Heart left ventricle (tissue), 16 donors: ENCODE results near the gene OGFR. TPM values are rescaled to one million over a fixed set of nuclear protein-coding genes. Genes with fewer than 3 reads are reported as not detected.
A peak's percentile ranks its signal among the peaks of the same experiment; 100 is the strongest.

Experiments used
- ATAC-seq, 4 donors: fragments of 200-7000 bp; cut with Tn5 transposase; one replicate each; pipeline ENCODE4 v1.9.1; 2020 to 2022; ENCODE audit warnings: moderate library complexity in 4 of 4, mild to moderate bottlenecking in 3 of 4, moderate number of reproducible peaks in 1 of 4
- DNase-seq, 5 donors: peaks; one replicate each; pipeline ENCODE4 v3.0.0-alpha.2; 2020
- H3K27ac ChIP-seq, 12 donors: fragments of 200-600 bp; sonication (generic) in 4 of 12; one replicate each; pipeline versions ENCODE4 v1.5.0 to v1.8.0; 2016 to 2022; ENCODE audit warnings: mild to moderate bottlenecking in 2 of 12
- H3K27me3 ChIP-seq, 9 donors: fragments of 200-600 bp; sonication (generic) in 2 of 9; one replicate each; pipeline versions ENCODE4 v1.5.1 to v1.8.0; 2016 to 2022; ENCODE audit warnings: mild to moderate bottlenecking in 3 of 9
- H3K36me3 ChIP-seq, 9 donors: fragments of 200-600 bp; sonication (generic) in 2 of 9; one replicate each; pipeline versions ENCODE4 v1.5.0 to v1.8.0; 2018 to 2022; ENCODE audit warnings: mild to moderate bottlenecking in 2 of 9
- H3K4me1 ChIP-seq, 12 donors: fragments of 200-600 bp; sonication (generic) in 4 of 12; one replicate each; pipeline versions ENCODE4 v1.5.0 to v1.8.0; 2016 to 2022; ENCODE audit warnings: mild to moderate bottlenecking in 3 of 12
- H3K4me3 ChIP-seq, 12 donors: fragments of 200-600 bp; sonication (generic) in 4 of 12; one replicate each; pipeline versions ENCODE4 v1.5.0 to v1.8.0; 2017 to 2022; ENCODE audit warnings: mild to moderate bottlenecking in 9 of 12, moderate library complexity in 4 of 12
- H3K9me3 ChIP-seq, 12 donors: fragments of 200-600 bp; sonication (generic) in 4 of 12; one replicate each; pipeline versions ENCODE4 v1.5.0 to v1.8.0; 2016 to 2022; ENCODE audit warnings: mild to moderate bottlenecking in 1 of 12
- CTCF ChIP-seq, 12 donors: fragments of 200-600 bp; sonication (generic) in 4 of 12; IDR thresholded peaks; one replicate each; pipeline versions ENCODE4 v1.5.0 to v1.8.0; 2018 to 2022; ENCODE audit warnings: antibody characterized with exemption in 12 of 12, mild to moderate bottlenecking in 5 of 12
- POLR2A ChIP-seq, 2 donors: fragments of 450-650 bp; IDR thresholded peaks; one replicate each; pipeline ENCODE4 v1.6.1; 2017; ENCODE audit warnings: antibody characterized with exemption in 2 of 2, mild to moderate bottlenecking in 2 of 2, moderate library complexity in 2 of 2
- WGBS, 4 donors: extraction: QIAGEN DNeasy Blood & Tissue Kit in 2 of 4; methylation state at CpG; one replicate each; pipeline versions ENCODE4 v1.1.5 to v1.1.7; 2013 to 2018; 5-methylcytosine and 5-hydroxymethylcytosine counted together
- intact Hi-C, 10 donors: fragments of 100-400 bp; cut with DNase I; formaldehyde crosslinking; loops; one replicate each; pipeline versions ENCODE4 v1.11.1 to v1.14.2; 2022
- polyA plus RNA-seq, 2 donors: library from polyadenylated mRNA; stranded (reverse); fragments of 200-250 nt; gene quantifications; one replicate each; pipeline ENCODE4 v1.2.3, GENCODE V29; 2013
- total RNA-seq, 9 donors: library from RNA; depleted of rRNA in 2 of 9; stranded (reverse); fragments of >200 nt in 2 of 9; fragmentation: NEBNext Ultra II Directional in 3 of 9; extraction: Animal tissue kit (Norgen Biotek cat#: 25700) in 3 of 9; gene quantifications; one replicate each; pipeline versions ENCODE4 v1.1.0 to v1.2.4, GENCODE V29; 2016 to 2023
- donor health status: ischemic (EF 13 %, LVEDD 7.1; RV severe dilation, severe dysfunction).
- donor health status: healthy with polysubstance abuse.
- donor health status: DM: no; HTN: yes; CAD: no.
- donor health status: DM: no; HTN: no; CAD: no.
- donor health status: ischemic (EF 25% LVEDD 6.9; RV normal size, moderate dysfunction).
- donor health status: ischemic (EF 25% LVEDD 5.7; RV mildly dilated, moderate dysfunction).
- donor health status: healthy.
- donor health status: DM: yes; HTN: yes; CAD: no.
- donor health status: ischemic (EF 35%, LVEDD 5.7; RV mildly dilated, moderate dysfunction).
- donor health status: nonischemic (EF 11% LVEDD 7.7; RV severe dilation, severe dysfunction).
- donor health status: DM: yes; HTN: yes; CAD: no.
- donor health status: PGD.
- donor health status: ischemic (EF 29% LVEDD 5.4; RV normal size, mild dysfunction).
- donor health status: nonischemic (EF 23%, LVEDD 6.1; RV moderate dilation, normal function).

The OGFR gene
- total and polyA plus RNA-seq, 11 donors = 14.9 to 46.9 (median 21.2) TPM

- H3K36me3 ChIP-seq = peaks cover 0 to 54% (median 33%) of the 10 kb centered on the region in 9 donors
- WGBS, 4 donors = 0 to 2% (median 1%) methylated on average over 17 to 58 of the region's 58 CpGs
Measured at GRCh38 chr20:62805155-62805710, 598 bp downstream of the OGFR start.

GRCh38 chr20:62805711-62806382 is 1.2 kb downstream of the OGFR start:
- Histone ChIP-seq H3K4me3 (peak overlapping the region; percentile 75 to 100 (median 96)), H3K27ac (peak overlapping the region in 11 of 12 donors; percentile 80 to 95 (median 91)), H3K9me3 (no peaks in the 10 kb centered on the region), H3K36me3 (peaks cover 4 to 54% (median 35%) of the 10 kb centered on the region in 9 donors), H3K4me1 (peaks cover 0 to 64% (median 40%) of the 10 kb centered on the region in 12 donors), H3K27me3 (no peaks in the 10 kb centered on the region)
- WGBS, 4 donors = 33 to 46% (median 38%) methylated on average over 13 to 25 of the region's 25 CpGs
- no peak for TF ChIP-seq POLR2A (IDR thresholded peaks at IDR 0.05)
- no peak for TF ChIP-seq CTCF (IDR thresholded peaks at IDR 0.05)
- intact Hi-C loops = loop anchor here in 9 of 10 donors (1.0 to 10.0 kb wide), 8 partner anchors 129 to 501 kb away; partner anchors contain the start of gene ADRM1 (in 1 of the 9)
- ATAC-seq (peak in 1 of 4 donors; percentile 7), DNase-seq (peak in 4 of 5 donors; percentile 57 to 83 (median 68))

More at GRCh38 chr20:62805155-62805710, 598 bp downstream of the OGFR start:
- H3K27me3 ChIP-seq = no peaks in the 10 kb centered on the region
- H3K27ac ChIP-seq = peak overlapping the region; percentile 63 to 95 (median 90)
- DNase-seq = no peak
- peaks cover 0 to 67% (median 40%) of the 10 kb centered on the region in 12 donors for H3K4me1 ChIP-seq
- intact Hi-C loops = loop anchor here in 7 of 10 donors (1.0 to 10.0 kb wide), 7 partner anchors 128 to 500 kb away; partner anchors contain the start of gene ADRM1 (in 1 of the 7)
- peak overlapping the region; percentile 75 to 100 (median 96) for H3K4me3 ChIP-seq
- TF ChIP-seq CTCF (IDR thresholded peaks at IDR 0.05) (no peak), POLR2A (IDR thresholded peaks at IDR 0.05) (no peak)
- peak in 2 of 4 donors; percentile 2 to 36 for ATAC-seq
- H3K9me3 ChIP-seq = no peaks in the 10 kb centered on the region

GRCh38 chr20:62806383-62807050 is 1.9 kb downstream of the OGFR start:
- ATAC-seq = no peak
- Histone ChIP-seq H3K4me3 (peak overlapping the region in 9 of 12 donors; percentile 75 to 100 (median 99)), H3K27me3 (no peaks in the 10 kb centered on the region), H3K36me3 (peaks cover 4 to 54% (median 41%) of the 10 kb centered on the region in 9 donors), H3K9me3 (no peaks in the 10 kb centered on the region), H3K4me1 (peaks cover 0 to 57% (median 38%) of the 10 kb centered on the region in 12 donors), H3K27ac (peak overlapping the region in 6 of 12 donors; percentile 2 to 94 (median 93))
- no peak for DNase-seq
- no peak for TF ChIP-seq CTCF (IDR thresholded peaks at IDR 0.05)
- TF ChIP-seq POLR2A (IDR thresholded peaks at IDR 0.05) = no peak
- intact Hi-C loops = loop anchor here in 9 of 10 donors (2.0 to 10.0 kb wide), 7 partner anchors 129 to 502 kb away; partner anchors contain the start of gene ADRM1 (in 1 of the 9)
- 67 to 83% (median 74%) methylated on average over 11 of the region's 11 CpGs for WGBS, 4 donors
